BLaER1 treated with 17β-estradiol and CSF1 and Interleukin-3, amounts not matched to agents 10 nM and 100 nM (cell line): Measurements from ENCODE around the gene TCF12.

Experiments
- H3K27ac ChIP-seq, 11 experiments: shearing (Covaris generic); formaldehyde crosslinking; 2 replicates each; pipeline ENCODE4 v1.8.1; 2022
- H3K27me3 ChIP-seq, 11 experiments: shearing (Covaris generic); formaldehyde crosslinking; 2 replicates each; pipeline ENCODE4 v1.8.1; 2022
- H3K36me3 ChIP-seq, 11 experiments: shearing (Covaris generic); formaldehyde crosslinking; 2 replicates each; pipeline ENCODE4 v1.8.1; 2022
- H3K4me1 ChIP-seq, 10 experiments: shearing (Covaris generic); formaldehyde crosslinking; 2 replicates each; pipeline ENCODE4 v1.8.1; 2022
- H3K4me2 ChIP-seq, 11 experiments: shearing (Covaris generic); formaldehyde crosslinking; 2 replicates each; pipeline ENCODE4 v1.8.1; 2022
- H3K4me3 ChIP-seq, 10 experiments: shearing (Covaris generic); formaldehyde crosslinking; 2 replicates each; pipeline ENCODE4 v1.8.1; 2022
- H3K9ac ChIP-seq, 11 experiments: shearing (Covaris generic); formaldehyde crosslinking; 2 replicates each; pipeline ENCODE4 v1.8.1; 2022
- H3K9me3 ChIP-seq, 11 experiments: shearing (Covaris generic); formaldehyde crosslinking; replicated peaks in 1 of 11; 2 replicates each; pipeline ENCODE4 v1.8.1; 2022
- H4K20me1 ChIP-seq, 11 experiments: shearing (Covaris generic); formaldehyde crosslinking; 2 replicates each; pipeline ENCODE4 v1.8.1; 2022
- Cebpa-rat ChIP-seq, 11 experiments: shearing (Covaris generic); IDR thresholded peaks; 2 replicates each; pipeline ENCODE4 v1.8.1; 2022

TCF12 gene

DNA sequence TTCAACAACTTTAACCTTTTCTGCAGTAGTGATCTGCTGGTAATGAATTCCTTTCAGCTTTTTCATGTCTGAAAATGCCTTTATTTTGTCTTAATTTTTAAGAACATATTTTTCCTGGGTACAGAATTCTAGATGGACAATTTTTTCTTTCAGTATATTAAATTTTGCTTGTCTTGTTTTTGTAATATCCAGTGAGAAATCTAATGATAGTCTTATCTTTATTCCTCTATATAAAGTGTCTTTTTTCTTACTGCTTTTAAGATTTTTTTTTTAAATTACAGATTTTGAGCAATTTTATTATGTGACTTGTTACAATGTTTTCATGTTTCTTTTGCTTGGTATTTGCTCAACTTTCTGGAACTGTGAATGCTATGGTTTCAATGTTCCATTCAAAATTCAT, 38.1 kb downstream of the TCF12 start:
- Histone ChIP-seq H3K9me3 (peaks cover 11 to 66% (median 54%) of the 10 kb centered on the region in 11 experiments; a peak in 20 of 22 replicates), H3K27ac (no peak overlapping the region)

DNA sequence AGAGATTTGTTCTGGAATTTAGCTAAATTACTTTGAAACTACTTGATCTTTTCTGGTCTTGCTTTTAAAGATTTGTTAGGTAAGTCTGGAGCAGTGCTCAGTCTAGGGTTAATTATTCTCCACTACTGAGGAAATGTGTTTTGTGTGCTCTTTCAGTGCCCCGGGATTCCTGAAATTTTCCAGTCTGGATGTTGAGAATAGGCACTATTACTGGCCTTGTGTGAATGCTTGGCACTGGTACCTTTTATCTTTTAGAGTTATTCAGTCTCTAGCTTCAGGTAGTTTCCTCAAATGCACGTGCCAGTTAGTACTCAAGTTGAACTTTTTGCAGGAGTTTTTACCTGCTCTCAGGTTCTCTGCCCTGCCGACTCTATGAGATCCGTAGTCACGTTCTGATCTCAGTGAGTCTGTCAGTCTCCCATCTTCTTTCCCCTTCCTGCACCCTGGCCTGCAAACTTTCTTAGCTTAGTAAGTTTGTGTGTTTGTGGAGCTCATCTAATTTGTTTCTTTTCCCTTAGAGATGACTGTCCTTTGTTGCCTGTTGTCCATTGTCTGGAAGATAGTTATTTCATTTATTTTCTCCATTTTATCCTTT, 39.5 kb downstream of the TCF12 start:
- TF ChIP-seq Cebpa-rat (IDR thresholded peaks at IDR 0.05) = no peak
- H3K4me1 ChIP-seq = peaks cover 0 to 16% (median 0%) of the 10 kb centered on the region in 10 experiments; a peak in 2 of 20 replicates
- peaks cover 3 to 80% (median 40%) of the 10 kb centered on the region in 11 experiments; a peak in 19 of 22 replicates for H4K20me1 ChIP-seq
- H3K4me2 ChIP-seq = no peak overlapping the region
- H3K27ac ChIP-seq = no peak overlapping the region
- H3K36me3 ChIP-seq = peaks cover 5 to 57% (median 40%) of the 10 kb centered on the region in 11 experiments; a peak in 21 of 22 replicates
- H3K9ac ChIP-seq = no peak overlapping the region
- no peaks in the 10 kb centered on the region for H3K27me3 ChIP-seq
- peaks cover 11 to 53% (median 45%) of the 10 kb centered on the region in 11 experiments; a peak in 20 of 22 replicates for H3K9me3 ChIP-seq
- no peak overlapping the region for H3K4me3 ChIP-seq

More for the DNA sequence above, 38.1 kb downstream of the TCF12 start:
- no peak overlapping the region for H3K4me3 ChIP-seq
- peaks cover 7 to 71% (median 46%) of the 10 kb centered on the region in 11 experiments; a peak in 21 of 22 replicates for H3K36me3 ChIP-seq
- H3K27me3 ChIP-seq = no peaks in the 10 kb centered on the region
- H3K4me2 ChIP-seq = no peak overlapping the region
- H3K4me1 ChIP-seq = peaks cover 0 to 12% (median 0%) of the 10 kb centered on the region in 10 experiments; a peak in 1 of 20 replicates
- H4K20me1 ChIP-seq = peaks cover 6 to 81% (median 34%) of the 10 kb centered on the region in 11 experiments; a peak in 19 of 22 replicates
- no peak overlapping the region for H3K9ac ChIP-seq
- TF ChIP-seq Cebpa-rat (IDR thresholded peaks at IDR 0.05) = no peak

DNA sequence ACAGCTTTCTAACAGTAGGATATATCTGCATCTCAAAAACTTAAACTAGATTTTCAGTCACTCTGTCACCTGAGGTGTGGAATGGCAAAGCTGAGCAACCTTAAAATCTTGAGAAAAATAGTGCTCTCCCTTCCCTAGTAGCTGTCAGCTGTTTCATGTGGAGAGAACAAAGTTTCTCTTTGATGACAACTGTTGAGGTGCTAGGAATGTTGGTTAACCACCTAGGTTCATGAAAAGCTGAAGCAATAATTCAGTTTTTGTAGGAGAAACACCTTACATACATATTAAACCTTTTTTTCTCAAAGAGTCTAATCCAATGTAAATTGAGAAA, 40.8 kb downstream of the TCF12 start:
- Histone ChIP-seq H3K9me3 (peaks cover 9 to 39% (median 34%) of the 10 kb centered on the region in 11 experiments; a peak in 20 of 22 replicates), H3K4me2 (no peak overlapping the region), H4K20me1 (peaks cover 15 to 87% (median 54%) of the 10 kb centered on the region in 11 experiments; a peak in 20 of 22 replicates), H3K27me3 (no peaks in the 10 kb centered on the region), H3K27ac (no peak overlapping the region), H3K4me1 (peaks cover 0 to 30% (median 8%) of the 10 kb centered on the region in 10 experiments; a peak in 10 of 20 replicates), H3K4me3 (no peak overlapping the region), H3K9ac (no peak overlapping the region), H3K36me3 (peaks cover 5 to 49% (median 34%) of the 10 kb centered on the region in 11 experiments; a peak in 21 of 22 replicates)
- no peak for TF ChIP-seq Cebpa-rat (IDR thresholded peaks at IDR 0.05)

DNA sequence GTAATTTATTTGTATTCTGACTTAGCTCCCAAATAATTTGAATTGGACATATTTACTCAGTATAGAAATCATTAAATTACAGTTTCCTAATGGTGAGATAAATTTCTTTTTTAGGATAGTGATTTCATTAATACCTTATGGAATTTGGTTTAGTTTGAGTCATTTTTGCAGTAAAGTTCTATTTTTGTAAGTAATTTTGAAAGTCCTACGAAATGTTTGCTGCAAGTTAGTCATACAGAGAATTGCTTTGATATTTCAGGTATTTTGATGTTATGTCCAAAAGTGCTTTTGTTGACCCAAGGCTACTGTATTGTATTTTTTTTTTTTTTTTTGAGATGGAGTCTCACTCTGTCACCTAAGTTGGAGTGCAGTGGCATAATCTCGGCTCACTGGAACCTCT, 41.7 kb downstream of the TCF12 start:
- Histone ChIP-seq H4K20me1 (peaks cover 15 to 92% (median 59%) of the 10 kb centered on the region in 11 experiments; a peak in 20 of 22 replicates), H3K27ac (no peak overlapping the region), H3K27me3 (no peaks in the 10 kb centered on the region), H3K4me1 (peaks cover 0 to 38% (median 8%) of the 10 kb centered on the region in 10 experiments; a peak in 10 of 20 replicates), H3K4me2 (no peak overlapping the region), H3K4me3 (no peak overlapping the region), H3K36me3 (peaks cover 0 to 41% (median 26%) of the 10 kb centered on the region in 11 experiments; a peak in 16 of 22 replicates), H3K9ac (no peak overlapping the region), H3K9me3 (peaks cover under 1 to 30% (median 25%) of the 10 kb centered on the region in 11 experiments; a peak in 20 of 22 replicates)
- no peak for TF ChIP-seq Cebpa-rat (IDR thresholded peaks at IDR 0.05)

DNA sequence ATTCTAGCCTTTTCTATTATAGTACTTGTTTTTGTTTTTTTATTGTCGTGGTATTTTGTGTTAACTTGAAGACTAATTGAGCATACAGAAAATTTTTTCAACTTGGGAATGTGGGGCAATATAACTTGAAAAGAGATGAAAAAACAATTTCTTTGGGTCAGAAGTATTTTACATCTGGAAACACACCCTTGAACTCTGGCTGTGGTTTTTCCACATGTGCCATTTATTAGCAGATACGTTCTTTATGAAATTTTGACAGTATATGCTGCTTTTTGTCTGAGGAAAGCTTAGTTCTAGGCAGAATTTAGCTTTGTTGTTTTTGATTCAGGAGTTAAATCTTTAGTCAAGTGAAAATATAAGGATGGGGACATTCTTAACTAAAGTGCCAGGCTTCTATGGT, 44.7 kb downstream of the TCF12 start:
- Histone ChIP-seq H4K20me1 (peaks cover 24 to 96% (median 71%) of the 10 kb centered on the region in 11 experiments; a peak in 21 of 22 replicates), H3K9me3 (peaks cover 0 to 12% (median 5%) of the 10 kb centered on the region in 11 experiments; a peak in 9 of 22 replicates), H3K4me3 (no peak overlapping the region), H3K4me2 (peak overlapping the region in 3 of 11 experiments; percentile 16 to 59 (median 43); a peak in 3 of 22 replicates), H3K27ac (peak overlapping the region in 1 of 11 experiments; percentile 1; a peak in 1 of 22 replicates), H3K36me3 (peaks cover 0 to 28% (median 14%) of the 10 kb centered on the region in 11 experiments; a peak in 9 of 22 replicates), H3K9ac (no peak overlapping the region), H3K4me1 (peaks cover 0 to 64% (median 8%) of the 10 kb centered on the region in 10 experiments; a peak in 10 of 20 replicates), H3K27me3 (no peaks in the 10 kb centered on the region)
- TF ChIP-seq Cebpa-rat (IDR thresholded peaks at IDR 0.05) = no peak

DNA sequence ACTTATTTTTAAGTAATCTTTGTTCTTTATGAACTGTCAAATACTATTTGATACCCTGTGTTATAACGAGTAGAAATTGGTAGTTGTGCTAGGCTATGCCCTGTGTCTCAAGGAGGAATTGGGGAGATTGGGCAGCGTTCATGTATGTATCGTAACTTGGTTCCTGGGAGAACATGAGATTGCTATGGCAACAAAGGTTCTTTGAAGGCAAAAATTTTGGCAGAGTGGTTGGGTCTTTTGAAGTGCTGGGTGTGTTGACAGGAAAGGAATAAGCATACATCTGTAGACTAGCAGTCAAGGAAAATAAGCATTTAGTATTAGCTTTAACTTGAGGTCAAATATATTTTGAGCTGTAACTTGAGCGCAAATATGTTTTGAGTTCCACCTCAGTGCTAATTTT, 45.3 kb downstream of the TCF12 start:
- Histone ChIP-seq H3K36me3 (peaks cover 0 to 30% (median 9%) of the 10 kb centered on the region in 11 experiments; a peak in 8 of 22 replicates), H4K20me1 (peaks cover 28 to 96% (median 71%) of the 10 kb centered on the region in 11 experiments; a peak in 21 of 22 replicates), H3K4me1 (peaks cover 0 to 64% (median 8%) of the 10 kb centered on the region in 10 experiments; a peak in 10 of 20 replicates), H3K4me2 (peak overlapping the region in 4 of 11 experiments; percentile 8 to 59 (median 30); a peak in 4 of 22 replicates), H3K27ac (peak overlapping the region in 1 of 11 experiments; percentile 1; a peak in 2 of 22 replicates), H3K27me3 (no peaks in the 10 kb centered on the region), H3K9me3 (peaks cover 0 to 18% (median 5%) of the 10 kb centered on the region in 11 experiments; a peak in 10 of 22 replicates), H3K9ac (peak overlapping the region in 1 of 11 experiments; percentile 39; a peak in 1 of 22 replicates), H3K4me3 (no peak overlapping the region)
- TF ChIP-seq Cebpa-rat (IDR thresholded peaks at IDR 0.05) = no peak

DNA sequence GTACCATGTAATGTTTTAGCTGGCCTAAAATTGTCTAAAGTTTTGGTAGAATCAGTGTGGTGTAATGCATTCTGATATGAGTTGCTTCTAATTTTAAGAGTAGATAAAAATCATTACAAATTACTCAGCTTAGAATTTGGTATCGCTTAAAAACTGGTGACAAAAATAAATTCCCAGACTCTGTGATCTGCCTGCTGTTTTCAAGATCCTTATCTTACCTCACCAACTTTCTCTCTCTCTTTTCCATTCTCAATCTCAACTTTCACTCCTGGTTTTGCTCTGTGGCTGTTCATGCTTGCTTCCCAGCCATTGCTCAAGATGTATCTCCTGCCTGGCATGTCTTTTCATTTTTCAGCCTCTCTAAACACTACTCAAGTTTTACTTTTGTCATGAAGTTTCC, 45.7 kb downstream of the TCF12 start:
- Histone ChIP-seq H3K27me3 (no peaks in the 10 kb centered on the region), H3K4me1 (peaks cover 0 to 65% (median 8%) of the 10 kb centered on the region in 10 experiments; a peak in 10 of 20 replicates), H3K27ac (peak overlapping the region in 1 of 11 experiments; percentile 42; a peak in 2 of 22 replicates)

DNA sequence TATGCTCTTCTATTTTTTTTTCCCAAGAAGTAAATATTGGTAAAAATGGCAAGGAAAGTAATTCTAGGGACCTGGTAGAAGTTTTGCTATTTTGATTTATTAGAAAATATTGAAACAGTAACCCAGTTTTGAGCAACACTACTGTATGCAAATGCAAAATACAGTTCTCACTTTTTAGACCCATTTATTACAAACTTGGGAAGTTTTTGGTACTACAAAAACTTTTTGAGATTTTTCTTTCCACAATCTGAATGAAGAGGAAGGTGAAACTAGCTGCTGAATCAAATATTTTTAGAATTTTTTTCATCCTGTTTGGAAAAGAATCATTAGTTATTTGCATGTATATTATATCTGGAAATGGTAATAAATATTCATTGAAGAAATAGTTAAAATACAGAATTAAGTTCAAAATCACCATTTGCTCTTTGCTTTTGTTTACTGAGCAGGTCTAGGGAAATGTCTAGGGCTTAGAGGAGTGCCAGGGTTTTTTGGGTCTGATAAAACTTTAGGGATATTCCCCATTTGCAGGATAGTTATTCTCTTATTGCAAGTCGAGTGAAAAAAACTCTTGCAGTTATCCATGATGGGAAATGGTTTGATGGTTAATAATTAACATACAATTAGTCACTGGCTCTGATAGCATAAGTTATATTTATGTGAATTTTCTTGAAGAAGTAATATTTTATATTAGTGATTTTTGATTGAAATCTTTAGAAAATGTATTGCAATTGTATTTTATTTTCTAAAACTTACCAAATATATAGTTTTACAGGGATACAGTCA, 47.0 kb downstream of the TCF12 start:
- Histone ChIP-seq H3K27ac (no peak overlapping the region), H3K4me2 (peak overlapping the region in 2 of 11 experiments; percentile 43 to 59; a peak in 3 of 22 replicates), H3K27me3 (no peaks in the 10 kb centered on the region), H3K9ac (no peak overlapping the region), H3K36me3 (peaks cover 0 to 33% (median 10%) of the 10 kb centered on the region in 11 experiments; a peak in 7 of 22 replicates), H3K4me1 (peaks cover 0 to 65% (median 8%) of the 10 kb centered on the region in 10 experiments; a peak in 10 of 20 replicates), H3K4me3 (no peak overlapping the region), H3K9me3 (peaks cover 0 to 19% (median 6%) of the 10 kb centered on the region in 11 experiments; a peak in 10 of 22 replicates), H4K20me1 (peaks cover 32 to 100% (median 72%) of the 10 kb centered on the region in 11 experiments; a peak in 21 of 22 replicates)
- no peak for TF ChIP-seq Cebpa-rat (IDR thresholded peaks at IDR 0.05)

More for the DNA sequence above, 45.7 kb downstream of the TCF12 start:
- peak overlapping the region in 3 of 11 experiments; percentile 8 to 59 (median 43); a peak in 4 of 22 replicates for H3K4me2 ChIP-seq
- H4K20me1 ChIP-seq = peaks cover 32 to 96% (median 73%) of the 10 kb centered on the region in 11 experiments; a peak in 21 of 22 replicates
- peaks cover 0 to 34% (median 8%) of the 10 kb centered on the region in 11 experiments; a peak in 8 of 22 replicates for H3K36me3 ChIP-seq
- H3K9me3 ChIP-seq = peaks cover 0 to 19% (median 5%) of the 10 kb centered on the region in 11 experiments; a peak in 10 of 22 replicates
- no peak for TF ChIP-seq Cebpa-rat (IDR thresholded peaks at IDR 0.05)
- H3K9ac ChIP-seq = peak overlapping the region in 1 of 11 experiments; percentile 39; a peak in 1 of 22 replicates
- no peak overlapping the region for H3K4me3 ChIP-seq
